ENCODE measurements around the gene CXCL13. TPM values are rescaled to one million over a fixed set of nuclear protein-coding genes. Genes with fewer than 3 reads are reported as not detected.

Gene CXCL13
- total and polyA plus RNA-seq, 7 donors = 1.2 to 271 (median 1.6) TPM; not detected in 4

GRCh38 chr4:77581724-77582123, 23.9 kb upstream of the CXCL13 start:
- no peak for TF ChIP-seq POLR2A (IDR thresholded peaks at IDR 0.05)
- TF ChIP-seq EP300 (IDR thresholded peaks at IDR 0.05) = no peak
- H3K27ac ChIP-seq = no peak overlapping the region
- 63 to 74% methylated on average over 4 of the region's 4 CpGs for WGBS, 2 donors

GRCh38 chr4:77582156-77582555, 23.5 kb upstream of the CXCL13 start:
- Histone ChIP-seq H3K9me3 (peaks cover 0 to under 1% (median 0%) of the 10 kb centered on the region in 4 donors), H3K27ac (no peak overlapping the region), H3K27me3 (no peaks in the 10 kb centered on the region), H3K4me1 (no peaks in the 10 kb centered on the region), H3K4me3 (no peak overlapping the region), H3K36me3 (no peaks in the 10 kb centered on the region)
- no peak for DNase-seq
- WGBS, 2 donors = 91% methylated on average over 2 of the region's 2 CpGs
- TF ChIP-seq CTCF (IDR thresholded peaks at IDR 0.05) (no peak), POLR2A (IDR thresholded peaks at IDR 0.05) (no peak), EP300 (IDR thresholded peaks at IDR 0.05) (no peak), POLR2AphosphoS5 (IDR thresholded peaks at IDR 0.05) (no peak)
- intact Hi-C loops (cut with DNase I) = no loop called here

More at GRCh38 chr4:77581724-77582123, 23.9 kb upstream of the CXCL13 start:
- Histone ChIP-seq H3K36me3 (no peaks in the 10 kb centered on the region), H3K4me1 (no peaks in the 10 kb centered on the region), H3K9me3 (peaks cover 0 to 1% (median 0%) of the 10 kb centered on the region in 4 donors), H3K27me3 (no peaks in the 10 kb centered on the region), H3K4me3 (no peak overlapping the region)
- intact Hi-C loops (cut with DNase I) = no loop called here
- no peak for DNase-seq

GRCh38 chr4:77582711-77583110, 22.9 kb upstream of the CXCL13 start:
- H3K36me3 ChIP-seq = no peaks in the 10 kb centered on the region
- no peaks in the 10 kb centered on the region for H3K9me3 ChIP-seq
- TF ChIP-seq POLR2A (IDR thresholded peaks at IDR 0.05) = no peak
- no peak for TF ChIP-seq POLR2AphosphoS5 (IDR thresholded peaks at IDR 0.05)
- TF ChIP-seq EP300 (IDR thresholded peaks at IDR 0.05) = no peak
- TF ChIP-seq CTCF (IDR thresholded peaks at IDR 0.05) = no peak
- no peak overlapping the region for H3K27ac ChIP-seq
- no peak overlapping the region for H3K4me3 ChIP-seq
- H3K4me1 ChIP-seq = no peaks in the 10 kb centered on the region
- intact Hi-C loops (cut with DNase I) = no loop called here
- H3K27me3 ChIP-seq = no peaks in the 10 kb centered on the region
- no peak for DNase-seq

- Histone ChIP-seq H3K27ac (no peak overlapping the region), H3K27me3 (no peaks in the 10 kb centered on the region), H3K36me3 (no peaks in the 10 kb centered on the region), H3K4me1 (no peaks in the 10 kb centered on the region), H3K9me3 (no peaks in the 10 kb centered on the region), H3K4me3 (no peak overlapping the region)
- 50 to 84% methylated on average over 6 of the region's 6 CpGs for WGBS, 2 donors
- DNase-seq = no peak
- intact Hi-C loops (cut with DNase I) = no loop called here
- TF ChIP-seq POLR2A (IDR thresholded peaks at IDR 0.05) = no peak
Measured at GRCh38 chr4:77586951-77587383, 18.7 kb upstream of the CXCL13 start.

- no peak overlapping the region for H3K4me3 ChIP-seq
- DNase-seq = no peak
- no peak for TF ChIP-seq POLR2A (IDR thresholded peaks at IDR 0.05)
- TF ChIP-seq CTCF (IDR thresholded peaks at IDR 0.05) = no peak
- no peak for TF ChIP-seq EP300 (IDR thresholded peaks at IDR 0.05)
- no peak for TF ChIP-seq POLR2AphosphoS5 (IDR thresholded peaks at IDR 0.05)
- no peaks in the 10 kb centered on the region for H3K9me3 ChIP-seq
- intact Hi-C loops (cut with DNase I) = no loop called here
- no peaks in the 10 kb centered on the region for H3K27me3 ChIP-seq
- H3K36me3 ChIP-seq = no peaks in the 10 kb centered on the region
- 88% methylated on average over 3 of the region's 3 CpGs for WGBS, 2 donors
- H3K4me1 ChIP-seq = peaks cover 0 to 4% (median 0%) of the 10 kb centered on the region in 4 donors
- no peak overlapping the region for H3K27ac ChIP-seq
Measured at GRCh38 chr4:77590482-77590881, 15.1 kb upstream of the CXCL13 start.

- Histone ChIP-seq H3K4me1 (peaks cover 0 to 4% (median 0%) of the 10 kb centered on the region in 4 donors), H3K36me3 (no peaks in the 10 kb centered on the region), H3K27ac (no peak overlapping the region), H3K9me3 (no peaks in the 10 kb centered on the region), H3K27me3 (no peaks in the 10 kb centered on the region), H3K4me3 (no peak overlapping the region)
- DNase-seq = no peak
- TF ChIP-seq EP300 (IDR thresholded peaks at IDR 0.05) (no peak), POLR2AphosphoS5 (IDR thresholded peaks at IDR 0.05) (no peak), CTCF (IDR thresholded peaks at IDR 0.05) (no peak), POLR2A (IDR thresholded peaks at IDR 0.05) (no peak)
- WGBS, 2 donors = 94 to 95% methylated on average over 1 of the region's 1 CpG
- intact Hi-C loops (cut with DNase I) = no loop called here
Measured at GRCh38 chr4:77591532-77591931, 14.1 kb upstream of the CXCL13 start.

Data from sigmoid colon (tissue), 7 donors.